Stimulated activated CD4-positive, alpha-beta T cell treated with anti-CD3 and anti-CD28 coated beads, Interleukin-1b, Interleukin-23, amount 100 ng/mL, for 4 hours (primary cell): ENCODE data around the gene PDE4D.
"Not testable (repeated sequence)": the region's sequence is repeated elsewhere in the genome, so short reads cannot be mapped to it uniquely, and the experiment has no call there.

Experiments used
- DNase-seq, 2 donors: peaks; one replicate each; pipeline ENCODE4 v3.0.0-alpha.2; 2020; ENCODE audit warnings: low read depth in 2 of 2

Gene PDE4D

DNA sequence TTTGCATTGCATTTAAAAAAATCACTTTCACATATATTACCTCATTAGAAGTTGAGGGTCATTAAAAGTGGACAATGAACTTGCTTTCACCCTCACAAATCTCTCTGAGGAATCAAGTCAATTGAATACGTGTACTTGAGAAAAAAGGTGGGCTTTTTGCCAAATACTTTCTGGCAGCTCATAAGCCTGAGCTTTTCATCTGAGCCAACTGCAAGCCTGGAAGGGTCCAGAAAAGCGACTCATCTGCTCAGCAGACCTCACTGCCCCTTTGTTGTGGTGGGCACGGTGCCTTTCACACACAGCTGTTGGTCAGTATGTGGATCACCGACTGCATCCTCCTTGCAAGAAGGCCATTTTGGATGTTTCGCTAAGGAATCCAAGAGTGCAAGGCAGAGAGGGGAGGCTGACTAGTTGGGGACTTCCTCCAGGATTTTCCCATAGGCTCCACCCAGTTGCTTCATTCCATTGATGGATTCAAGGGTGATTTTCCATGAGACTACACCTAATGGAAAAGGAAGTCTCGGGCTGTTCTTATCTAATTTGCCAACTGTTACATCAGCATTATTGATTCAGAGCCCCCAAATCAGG is 564.7 kb downstream of the PDE4D start:
- DNase-seq = no peak

DNA sequence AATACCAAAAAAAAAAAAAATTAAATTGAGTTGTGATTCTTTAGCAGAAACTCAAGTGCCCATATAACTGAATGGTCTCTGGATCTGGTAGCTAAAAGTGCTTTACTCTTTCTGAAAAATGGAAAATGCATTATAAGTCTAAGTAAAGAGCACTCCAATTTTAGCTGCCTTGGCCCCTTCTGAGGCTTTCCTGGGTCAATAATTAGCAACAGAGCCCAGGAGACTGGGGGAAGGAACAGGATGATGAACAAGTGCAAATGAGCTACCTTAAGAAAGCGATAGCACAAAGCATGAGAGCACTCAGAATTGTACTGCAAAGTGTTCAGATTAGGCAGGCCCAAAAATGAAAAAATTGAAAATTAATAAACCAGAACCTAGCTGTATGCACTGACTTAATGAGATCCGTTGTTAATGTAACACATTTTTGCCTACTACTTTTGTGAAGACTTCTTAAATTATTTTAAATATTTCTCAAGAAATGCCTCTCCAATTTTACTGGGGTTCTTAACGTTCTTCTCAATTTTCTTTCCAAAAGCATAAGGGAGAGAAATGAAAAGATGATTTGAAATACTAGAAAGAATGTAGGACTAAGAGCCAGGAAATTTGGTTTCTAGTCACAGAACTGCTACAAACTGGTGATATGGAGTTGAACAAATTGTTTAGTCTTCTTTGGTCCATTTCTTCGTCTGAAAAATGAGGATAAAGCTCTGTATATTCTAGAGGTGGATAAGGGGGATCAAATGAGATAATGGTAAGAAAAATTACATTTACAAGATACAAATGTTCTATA is 566.1 kb downstream of the PDE4D start:
- no peak for DNase-seq

- no peak for DNase-seq
These were observed 566.9 kb downstream of the PDE4D start for GRCh38 chr5:59326596-59326995.

DNA sequence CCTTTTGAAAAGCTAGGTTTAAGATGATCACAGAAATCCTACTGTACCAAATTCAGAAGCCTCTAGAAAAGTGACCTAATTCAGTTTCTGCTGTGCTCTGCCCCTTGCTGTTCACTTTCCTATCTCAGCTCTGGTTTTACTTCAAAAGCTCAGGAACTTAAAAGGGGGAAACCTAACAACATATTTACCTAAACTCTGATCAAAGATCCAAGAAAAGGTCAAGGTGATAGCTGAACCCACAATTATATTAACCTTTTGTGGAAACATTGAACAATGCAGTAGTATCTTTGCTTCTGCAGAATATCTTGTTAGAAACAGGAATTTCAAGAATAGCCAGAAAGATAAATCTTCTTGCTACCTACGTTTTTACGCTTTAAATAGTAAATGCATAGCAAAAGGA is 568.5 kb downstream of the PDE4D start:
- DNase-seq = no peak

- DNase-seq = no peak
These were observed 570.6 kb downstream of the PDE4D start for GRCh38 chr5:59322894-59323293.

GRCh38 chr5:59322058-59322457 is 571.5 kb downstream of the PDE4D start:
- no peak for DNase-seq

GRCh38 chr5:59321642-59322041 is 571.9 kb downstream of the PDE4D start:
- no peak for DNase-seq

DNA sequence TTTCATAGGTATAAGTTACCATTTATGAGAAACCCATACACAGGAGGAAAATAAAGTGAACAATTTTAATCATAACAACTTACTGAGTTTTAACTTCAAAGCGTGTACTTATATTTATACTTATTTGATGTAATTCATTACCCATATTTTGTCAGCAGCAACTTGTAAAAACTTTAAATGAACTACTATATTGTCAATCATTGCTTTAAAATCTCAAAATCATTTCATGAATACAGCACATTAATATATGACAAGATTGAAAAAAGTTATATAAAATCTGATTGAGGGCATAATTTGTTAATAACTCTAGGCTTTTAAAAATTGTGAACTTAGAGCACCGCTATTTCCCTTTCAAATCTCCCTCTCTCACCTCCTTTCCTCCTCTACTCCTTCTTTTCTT is 573.1 kb downstream of the PDE4D start:
- DNase-seq = no peak

GRCh38 chr5:59319250-59319649 is 574.3 kb downstream of the PDE4D start:
- DNase-seq = no peak

- no peak for DNase-seq
These were observed 575.7 kb downstream of the PDE4D start for GRCh38 chr5:59317774-59318205.

DNA sequence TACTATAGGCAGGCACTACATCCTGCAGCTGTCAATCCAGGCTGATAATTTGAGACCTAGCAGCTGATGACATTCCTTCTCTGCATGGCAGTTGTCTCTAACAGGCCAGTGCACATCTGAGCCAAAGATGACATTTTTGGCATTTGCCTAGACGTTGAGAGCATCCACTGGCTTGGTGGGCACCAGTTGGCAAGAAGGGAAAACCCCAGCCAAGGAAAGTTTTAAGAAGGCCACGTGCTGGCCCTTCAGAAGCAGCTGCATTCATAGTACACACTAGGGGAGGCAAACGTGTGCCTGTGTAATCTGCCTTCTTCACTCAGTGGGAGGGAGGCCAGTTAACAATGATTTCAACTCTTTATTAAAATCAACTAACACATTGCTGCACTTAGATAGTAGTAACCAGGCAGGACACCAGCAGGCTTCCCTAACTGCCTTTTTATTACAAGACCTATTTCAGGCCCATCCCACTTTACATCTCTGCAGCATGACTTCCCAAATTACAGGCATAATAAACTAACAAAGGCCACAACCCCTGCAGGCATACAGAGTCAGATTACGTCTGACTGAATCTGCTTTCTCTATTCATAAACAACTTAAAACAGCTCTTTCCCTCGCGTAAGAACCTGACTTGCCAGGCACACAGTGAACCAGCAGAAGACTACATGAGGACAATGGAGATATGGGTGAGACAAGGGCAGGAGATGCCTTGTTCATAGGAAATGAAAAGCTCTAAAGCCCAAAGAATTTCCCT is 576.3 kb downstream of the PDE4D start:
- no peak for DNase-seq

DNA sequence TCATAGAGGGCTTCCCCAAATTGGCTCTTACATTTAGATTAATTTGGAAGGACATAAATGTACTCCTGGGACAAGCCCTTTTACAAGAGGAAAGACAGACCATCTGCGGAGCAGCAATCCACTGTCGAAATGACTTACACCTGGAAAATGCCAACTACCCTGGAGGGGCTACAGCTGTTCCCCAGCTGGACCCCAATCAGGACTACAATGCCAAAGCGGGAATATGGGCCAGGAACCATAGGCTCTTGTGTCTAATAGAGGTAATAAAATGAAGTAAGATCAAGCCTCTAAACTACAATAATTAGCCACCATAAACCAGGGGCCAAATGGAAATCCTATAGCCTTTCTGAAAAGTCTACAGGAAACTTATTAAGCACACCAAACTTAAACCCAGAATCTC is 581.3 kb downstream of the PDE4D start:
- DNase-seq = no peak

DNA sequence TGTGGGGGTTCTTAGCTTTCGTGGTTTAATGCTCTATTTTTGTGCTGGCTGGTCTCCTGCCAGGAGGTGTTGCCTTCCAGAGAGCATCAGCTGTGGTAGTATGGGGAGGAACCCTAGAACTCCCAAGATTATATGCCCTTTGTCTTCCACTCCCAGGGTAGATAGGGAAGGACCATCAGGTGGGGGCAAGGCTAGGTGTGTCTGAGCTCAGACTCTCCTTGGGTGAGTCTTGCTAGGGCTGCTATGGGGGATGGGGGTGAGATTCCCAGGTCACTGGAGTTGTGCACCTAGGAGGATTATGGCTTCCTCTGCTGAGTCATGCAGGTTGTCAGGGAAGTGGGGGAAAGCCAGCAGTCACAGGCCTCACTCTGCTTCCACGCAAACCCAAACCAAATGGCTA is 584.8 kb downstream of the PDE4D start:
- not testable (repeated sequence) for DNase-seq

DNA sequence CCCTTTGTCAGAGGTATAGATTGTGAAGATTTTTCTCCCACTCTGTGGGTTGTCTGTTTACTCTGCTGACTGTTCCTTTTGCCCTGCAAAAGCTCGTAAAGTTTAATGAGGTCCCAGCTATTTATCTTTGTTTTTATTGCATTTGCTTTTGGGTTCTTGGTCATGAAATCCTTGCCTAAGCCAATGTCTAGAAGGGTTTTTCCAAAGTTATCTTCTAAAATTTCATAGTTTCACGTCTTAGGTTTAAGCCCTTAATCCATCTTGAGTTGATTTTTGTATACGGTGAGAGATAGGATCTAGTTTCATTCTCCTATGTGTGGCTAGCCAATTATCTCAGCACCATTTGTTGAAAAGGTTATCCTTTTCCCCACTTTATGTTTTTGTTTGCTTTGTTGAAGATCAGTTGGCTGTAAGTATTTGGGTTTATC is 590.2 kb downstream of the PDE4D start:
- DNase-seq = not testable (repeated sequence)

GRCh38 chr5:59302509-59302908 is 591.0 kb downstream of the PDE4D start:
- not testable (repeated sequence) for DNase-seq

GRCh38 chr5:59301727-59302126 is 591.8 kb downstream of the PDE4D start:
- DNase-seq = no peak

DNA sequence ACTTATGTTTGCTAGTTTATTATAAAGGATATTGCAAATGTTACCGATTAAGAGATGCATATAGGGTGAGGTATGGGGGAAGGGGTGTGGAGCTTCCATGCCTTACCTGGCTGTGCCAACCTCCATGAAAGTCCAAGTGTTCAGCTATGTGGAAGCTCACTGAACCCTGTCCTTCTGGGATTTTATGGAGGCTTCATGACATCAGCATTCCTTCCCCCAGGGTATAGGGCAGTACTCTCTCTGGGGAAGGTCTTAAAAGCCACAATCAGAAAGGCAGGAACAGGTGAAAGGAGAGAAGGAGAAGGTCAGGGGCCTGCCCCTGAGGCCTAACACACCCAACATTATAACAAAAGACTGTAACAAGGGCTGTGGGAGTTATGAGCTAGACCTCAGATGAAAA is 592.6 kb downstream of the PDE4D start:
- no peak for DNase-seq

DNA sequence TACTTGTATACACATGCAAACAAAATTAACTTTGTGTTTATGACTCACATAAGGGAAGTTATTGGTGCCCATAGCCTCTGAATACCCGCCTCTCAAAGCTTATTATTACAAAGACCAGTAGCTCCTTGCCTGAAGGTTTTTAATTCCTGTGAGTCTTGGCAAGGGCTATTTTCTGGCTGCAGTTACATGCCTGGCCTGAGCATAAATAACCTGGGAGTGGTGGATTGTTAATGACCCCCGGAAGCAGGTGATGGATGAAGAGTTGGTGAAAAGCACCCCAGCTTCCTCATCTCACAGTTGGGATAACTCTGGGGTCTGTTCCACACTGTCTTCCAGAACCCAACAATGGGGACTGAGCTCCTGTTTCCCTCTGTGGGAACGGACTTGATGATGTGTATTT is 594.5 kb downstream of the PDE4D start:
- no peak for DNase-seq

GRCh38 chr5:59296317-59297264 is 596.9 kb downstream of the PDE4D start:
- no peak for DNase-seq

- no peak for DNase-seq
These were observed 599.8 kb downstream of the PDE4D start for GRCh38 chr5:59293700-59294099.

DNA sequence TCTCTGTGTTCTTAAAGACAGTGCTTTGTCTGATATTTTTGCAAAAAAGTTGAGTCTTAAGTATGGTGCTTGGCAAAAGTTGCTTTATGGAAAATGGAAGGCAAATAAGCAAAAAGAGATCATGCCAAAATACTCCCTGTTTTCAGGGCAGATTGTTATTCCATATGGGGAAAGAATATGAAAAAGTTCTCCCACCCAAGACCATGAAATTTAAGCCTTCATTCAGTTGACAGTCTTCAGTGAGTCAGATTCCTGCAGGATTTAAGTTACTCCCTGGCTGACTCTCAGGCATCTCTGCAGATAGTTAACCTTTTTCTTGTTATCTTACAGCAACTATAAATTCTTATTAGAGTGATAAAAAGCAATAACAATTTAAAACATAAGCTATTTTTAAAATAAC is 601.6 kb downstream of the PDE4D start:
- DNase-seq = no peak

DNA sequence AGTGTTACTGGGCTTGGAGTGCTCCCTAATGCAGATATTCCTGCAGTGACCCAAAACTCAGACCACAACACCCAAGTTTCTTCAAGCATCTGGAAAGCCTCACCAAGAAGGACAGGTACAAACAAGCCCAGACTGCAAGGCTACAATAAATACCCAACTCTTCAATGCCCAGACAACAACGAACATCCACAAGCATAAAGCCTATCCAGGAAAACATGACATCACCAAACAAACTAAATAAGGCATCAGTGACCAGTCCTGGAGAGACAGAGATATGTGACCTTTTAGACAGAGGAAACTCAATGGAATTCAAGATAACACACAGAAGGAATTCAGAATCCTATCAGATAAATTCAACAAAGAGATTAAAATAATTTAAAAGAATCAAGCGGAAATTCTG is 605.6 kb downstream of the PDE4D start:
- no peak for DNase-seq
